Measurements from ENCODE around the gene HEXIM1. TPM values are rescaled to one million over a fixed set of nuclear protein-coding genes. Genes with fewer than 3 reads are reported as not detected.

HEXIM1 gene
- polyA plus RNA-seq, 3 donors: 2.2 to 14.8 (median 2.5) TPM

DNA sequence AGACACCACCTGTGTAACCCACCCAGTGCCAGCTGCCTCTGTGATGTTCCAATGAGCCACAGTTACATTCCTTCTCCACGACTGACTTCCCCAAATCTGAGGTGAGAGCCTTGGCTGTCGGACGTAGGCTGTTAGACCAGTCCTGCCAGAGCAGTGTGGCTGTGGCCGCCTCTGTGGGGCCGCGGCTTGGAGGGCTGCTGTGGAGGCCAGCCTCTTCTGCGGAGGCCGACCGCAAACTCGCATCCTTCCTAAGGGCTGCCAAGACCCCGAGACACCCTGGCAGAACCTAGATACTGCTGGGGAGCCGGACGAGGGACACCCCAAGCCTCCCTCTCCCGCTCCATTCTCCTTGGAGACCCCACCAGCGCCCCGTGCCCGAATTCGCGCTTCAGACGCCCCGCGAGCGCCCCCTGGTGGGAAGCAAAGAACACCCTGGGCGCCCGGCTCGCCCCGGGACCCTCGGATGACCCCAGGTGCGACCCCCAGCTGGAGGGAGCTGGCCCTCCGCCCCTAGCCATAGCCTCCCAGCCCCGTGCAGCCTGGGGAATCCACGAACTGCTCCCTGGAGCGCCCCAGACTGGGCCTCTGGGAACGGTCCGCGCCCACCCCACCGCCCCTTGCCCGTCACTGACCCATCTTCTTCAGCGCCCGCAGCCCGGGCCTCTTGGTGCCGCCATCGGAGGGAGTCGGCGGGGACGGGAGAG is 16.5 kb upstream of the HEXIM1 start:
- peak overlapping the region; percentile 56 to 98 (median 64) for H3K4me3 ChIP-seq (replicated peaks in 1 of 3; ENCODE audit: low read depth in 2 of 3, low read length in 3 of 3)
- WGBS (ENCODE audit: insufficient coverage): 8% methylated on average over 45 of the region's 46 CpGs
- H3K27ac ChIP-seq (ENCODE audit: low read depth in 1 of 2, low read length in 2 of 2): no peak overlapping the region
- Mint-ChIP-seq H3K27me3 (ENCODE audit: low read depth in 3 of 3) (peaks cover 7 to 16% (median 12%) of the 10 kb centered on the region in 3 donors), H3K4me3 (peak overlapping the region; percentile 75 to 78), H3K9me3 (no peaks in the 10 kb centered on the region), H3K4me1 (peaks cover 29% of the 10 kb centered on the region), H3K36me3 (no peaks in the 10 kb centered on the region), H3K27ac (peak overlapping the region in 1 of 7 donors; percentile 75)
- H3K9me3 ChIP-seq (replicated peaks in 1 of 2; ENCODE audit: control insufficient read depth in 1 of 2, insufficient read depth in 1 of 2, low read length in 2 of 2): no peaks in the 10 kb centered on the region
- H3K4me1 ChIP-seq (ENCODE audit: control insufficient read depth in 1 of 2, insufficient read depth in 2 of 2, low read length in 2 of 2): peaks cover 20 to 30% of the 10 kb centered on the region in 2 donors
- H3K9ac ChIP-seq (ENCODE audit: insufficient read depth, low read length, poor library complexity, severe bottlenecking): peak overlapping the region; percentile 53
- DNase-seq: peak in 2 of 3 donors; percentile 16 to 41
- no peaks in the 10 kb centered on the region for H4K20me1 ChIP-seq (ENCODE audit: insufficient read depth, low read length)
- peak overlapping the region; percentile 99 for H2AFZ ChIP-seq (ENCODE audit: insufficient read depth, low read depth, low read length, poor library complexity, severe bottlenecking)
- H3K79me2 ChIP-seq (ENCODE audit: insufficient read depth, low read length): peaks cover 5% of the 10 kb centered on the region
- intact Hi-C loops (cut with micrococcal nuclease): loop anchor here (5.0 to 10.0 kb wide), 3 partner anchors 34 to 357 kb away; no protein-coding TSS in a partner anchor
- no peaks in the 10 kb centered on the region for H3K36me3 ChIP-seq (replicated peaks in 1 of 2; ENCODE audit: control insufficient read depth in 1 of 2, insufficient read depth in 2 of 2, low read length in 2 of 2)
- H3K27me3 ChIP-seq (ENCODE audit: control insufficient read depth in 2 of 2, insufficient read depth in 2 of 2, low read length in 2 of 2): peaks cover 0 to 8% of the 10 kb centered on the region in 2 donors
- peak overlapping the region; percentile 98 for H3K4me2 ChIP-seq (replicated peaks; ENCODE audit: extremely low read depth, low read length, poor library complexity, severe bottlenecking)
- TF ChIP-seq, protein P1, sequence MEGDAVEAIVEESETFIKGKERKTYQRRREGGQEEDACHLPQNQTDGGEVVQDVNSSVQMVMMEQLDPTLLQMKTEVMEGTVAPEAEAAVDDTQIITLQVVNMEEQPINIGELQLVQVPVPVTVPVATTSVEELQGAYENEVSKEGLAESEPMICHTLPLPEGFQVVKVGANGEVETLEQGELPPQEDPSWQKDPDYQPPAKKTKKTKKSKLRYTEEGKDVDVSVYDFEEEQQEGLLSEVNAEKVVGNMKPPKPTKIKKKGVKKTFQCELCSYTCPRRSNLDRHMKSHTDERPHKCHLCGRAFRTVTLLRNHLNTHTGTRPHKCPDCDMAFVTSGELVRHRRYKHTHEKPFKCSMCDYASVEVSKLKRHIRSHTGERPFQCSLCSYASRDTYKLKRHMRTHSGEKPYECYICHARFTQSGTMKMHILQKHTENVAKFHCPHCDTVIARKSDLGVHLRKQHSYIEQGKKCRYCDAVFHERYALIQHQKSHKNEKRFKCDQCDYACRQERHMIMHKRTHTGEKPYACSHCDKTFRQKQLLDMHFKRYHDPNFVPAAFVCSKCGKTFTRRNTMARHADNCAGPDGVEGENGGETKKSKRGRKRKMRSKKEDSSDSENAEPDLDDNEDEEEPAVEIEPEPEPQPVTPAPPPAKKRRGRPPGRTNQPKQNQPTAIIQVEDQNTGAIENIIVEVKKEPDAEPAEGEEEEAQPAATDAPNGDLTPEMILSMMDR (IDR thresholded peaks at IDR 0.05): peak; percentile 100

DNA sequence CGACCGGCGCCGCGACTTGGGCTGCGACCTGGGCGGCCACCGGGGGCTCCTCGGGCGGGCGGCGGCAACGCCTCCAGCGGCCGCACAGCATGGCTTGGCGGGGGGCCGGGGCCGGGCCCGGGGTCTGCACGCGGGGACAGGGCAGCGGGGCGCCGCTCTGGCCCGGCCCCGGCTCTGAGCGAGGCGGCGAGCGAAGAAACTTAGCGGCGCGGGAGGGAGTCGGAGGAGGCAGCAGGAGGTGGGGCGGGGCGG is 16.0 kb upstream of the HEXIM1 start, which contains the start of gene PLCD3:
Gene PLCD3 (minus strand): TSS at position 196 of the 252 bp plus-strand sequence. CDS start 105 bp downstream, at position 91.
- peak within 1 kb of the TSS; percentile 73 to 98 (median 95) for H3K4me3 ChIP-seq (replicated peaks in 1 of 3; ENCODE audit: low read depth in 2 of 3, low read length in 3 of 3)
- DNase-seq: no peak
- peak within 1 kb of the TSS; percentile 61 to 75 for H3K27ac ChIP-seq (ENCODE audit: low read depth in 1 of 2, low read length in 2 of 2)
- H3K9ac ChIP-seq (ENCODE audit: insufficient read depth, low read length, poor library complexity, severe bottlenecking): peak within 1 kb of the TSS; percentile 75
- no peaks in the 10 kb centered on the region for H4K20me1 ChIP-seq (ENCODE audit: insufficient read depth, low read length)
- under 1% methylated on average over 21 of the region's 36 CpGs for WGBS (ENCODE audit: insufficient coverage)
- Mint-ChIP-seq H3K4me3 (peak within 1 kb of the TSS; percentile 89 to 93), H3K27ac (peak within 1 kb of the TSS; percentile 63 to 90 (median 82)), H3K36me3 (no peaks in the 10 kb centered on the region), H3K4me1 (peaks cover 27% of the 10 kb centered on the region), H3K9me3 (no peaks in the 10 kb centered on the region), H3K27me3 (ENCODE audit: low read depth in 3 of 3) (peaks cover 7 to 16% (median 12%) of the 10 kb centered on the region in 3 donors)
- H3K9me3 ChIP-seq (replicated peaks in 1 of 2; ENCODE audit: control insufficient read depth in 1 of 2, insufficient read depth in 1 of 2, low read length in 2 of 2): no peaks in the 10 kb centered on the region
- peaks cover 0 to 8% of the 10 kb centered on the region in 2 donors for H3K27me3 ChIP-seq (ENCODE audit: control insufficient read depth in 2 of 2, insufficient read depth in 2 of 2, low read length in 2 of 2)
- H3K79me2 ChIP-seq (ENCODE audit: insufficient read depth, low read length): peaks cover 5% of the 10 kb centered on the region
- TF ChIP-seq, protein P1 (IDR thresholded peaks at IDR 0.05): no peak
- peak within 1 kb of the TSS; percentile 99 for H2AFZ ChIP-seq (ENCODE audit: insufficient read depth, low read depth, low read length, poor library complexity, severe bottlenecking)
- H3K36me3 ChIP-seq (replicated peaks in 1 of 2; ENCODE audit: control insufficient read depth in 1 of 2, insufficient read depth in 2 of 2, low read length in 2 of 2): no peaks in the 10 kb centered on the region
- H3K4me2 ChIP-seq (replicated peaks; ENCODE audit: extremely low read depth, low read length, poor library complexity, severe bottlenecking): peak within 1 kb of the TSS; percentile 98
- H3K4me1 ChIP-seq (ENCODE audit: control insufficient read depth in 1 of 2, insufficient read depth in 2 of 2, low read length in 2 of 2): peaks cover 20 to 31% of the 10 kb centered on the region in 2 donors
- intact Hi-C loops (cut with micrococcal nuclease): loop anchor here (5.0 to 10.0 kb wide), 3 partner anchors 35 to 357 kb away; no protein-coding TSS in a partner anchor
